HCT116 (cell line): ENCODE data around the gene POU3F2. TPM values are rescaled to one million over a fixed set of nuclear protein-coding genes. Genes with fewer than 3 reads are reported as not detected.

ENCODE experiments used
- ATAC-seq: fragments of 200-7000 bp; cut with Tn5 transposase; 2 replicates; pipeline ENCODE4 v1.9.1; 2020; ENCODE audit warnings: mild to moderate bottlenecking, moderate library complexity
- BruUV-seq: library from RNA; stranded (reverse); fragments of 400-500 nt; replicated peaks from 2 replicates; lab custom pipeline; 2021; lab: Mats Ljungman, UMichigan
- CTCF ChIA-PET: fragments of 300-600 bp; sonication (Branson Sonifier 250); formaldehyde crosslinking; loops from one replicate; lab custom pipeline; 2021; ENCODE audit warnings: antibody characterized with exemption; lab: Charles Lee
- POLR2A ChIA-PET: fragments of 300-600, 350-600 bp; sonication (Branson Sonifier 250); formaldehyde crosslinking; loops from one replicate; lab custom pipeline; 2021; ENCODE audit warnings: antibody characterized with exemption; lab: Charles Lee
- RAD21 ChIA-PET, 2 experiments: fragments of 300-600 bp; sonication (Branson Sonifier 250); formaldehyde crosslinking; loops; one replicate each; lab custom pipeline; 2023; ENCODE audit warnings: low total read pairs in 2 of 2; ENCODE audit not compliant: uncharacterized antibody in 2 of 2, unreplicated experiment in 2 of 2, low non-redundant PET in 1 of 2; lab: Charles Lee
- DNase-seq: peaks from one replicate; pipeline ENCODE4 v3.0.0-alpha.2; 2010; ENCODE audit warnings: low read depth, low spot score
- H2AFZ ChIP-seq: fragments of 200-600 bp; shearing (Covaris generic), sonication (generic); 2 replicates; pipeline ENCODE4 v1.6.1; 2017; ENCODE audit warnings: low read depth, mixed run types, mixed read lengths, antibody characterized with exemption, low read length; ENCODE audit not compliant: poor library complexity, severe bottlenecking
- H3K27ac ChIP-seq: 2 replicates; pipeline ENCODE4 v1.5.1; 2012; ENCODE audit warnings: low read depth, low read length
- H3K27me3 ChIP-seq: fragments of 200-600 bp; sonication (generic); 2 replicates; pipeline ENCODE4 v1.6.1; 2016; ENCODE audit warnings: mixed run types, low read length, mixed read lengths; ENCODE audit not compliant: insufficient read depth
- H3K36me3 ChIP-seq, 2 experiments: fragments of 200-500 bp in 1 of 2; fragments of 200-600 bp in 1 of 2; sonication (Bioruptor generic) in 1 of 2; sonication (generic) in 1 of 2; 2 replicates each; pipeline versions ENCODE4 v1.5.1 to v1.6.1; 2014 to 2016; ENCODE audit warnings: low read length in 2 of 2, inconsistent platforms in 1 of 2, mixed read lengths in 1 of 2, mixed run types in 1 of 2; ENCODE audit not compliant: insufficient read depth in 2 of 2, control insufficient read depth in 1 of 2
- H3K4me1 ChIP-seq, 2 experiments: fragments of 200-600 bp in 1 of 2; sonication (generic) in 1 of 2; 2 replicates each; pipeline versions ENCODE4 v1.5.1 to v1.6.1; 2012 to 2017; ENCODE audit warnings: low read length in 2 of 2, inconsistent platforms in 1 of 2, mild to moderate bottlenecking in 1 of 2, mixed read lengths in 1 of 2, mixed run types in 1 of 2, moderate library complexity in 1 of 2; ENCODE audit not compliant: insufficient read depth in 2 of 2, control insufficient read depth in 1 of 2
- H3K4me2 ChIP-seq: fragments of 200-600 bp; sonication (generic); 2 replicates; pipeline ENCODE4 v1.6.1; 2017; ENCODE audit warnings: mixed run types, low read length, mixed read lengths
- H3K4me3 ChIP-seq, 2 experiments: fragments of 200-600 bp in 1 of 2; sonication (generic) in 1 of 2; replicated peaks in 1 of 2; 2 replicates each; pipeline ENCODE4 v1.5.1; 2011 to 2016; ENCODE audit warnings: low read length in 2 of 2, control low read depth in 1 of 2, low read depth in 1 of 2, mild to moderate bottlenecking in 1 of 2, mixed read lengths in 1 of 2, mixed run types in 1 of 2
- H3K79me2 ChIP-seq: fragments of 200-600 bp; sonication (generic); 2 replicates; pipeline ENCODE4 v1.6.1; 2017; ENCODE audit warnings: mild to moderate bottlenecking, mixed run types, low read length, moderate library complexity, mixed read lengths; ENCODE audit not compliant: insufficient read depth
- H3K9ac ChIP-seq: fragments of 200-600 bp; sonication (generic); 2 replicates; pipeline ENCODE4 v1.6.1; 2016; ENCODE audit warnings: low read length, mixed read lengths
- H3K9me2 ChIP-seq: fragments of 200-600 bp; sonication (generic), shearing (Covaris generic); 2 replicates; pipeline ENCODE4 v1.6.1; 2017; ENCODE audit warnings: mixed run types, mild to moderate bottlenecking, moderate library complexity; ENCODE audit not compliant: insufficient read depth
- H3K9me3 ChIP-seq, 2 experiments: fragments of 200-500 bp in 1 of 2; fragments of 200-600 bp in 1 of 2; sonication (Bioruptor generic) in 1 of 2; sonication (generic) in 1 of 2; 2 replicates each; pipeline ENCODE4 v1.6.1; 2014 to 2017; ENCODE audit warnings: low read length in 2 of 2, mixed read lengths in 2 of 2, inconsistent platforms in 1 of 2, low read depth in 1 of 2, mild to moderate bottlenecking in 1 of 2, mixed run types in 1 of 2, moderate library complexity in 1 of 2; ENCODE audit not compliant: control insufficient read depth in 1 of 2, insufficient read depth in 1 of 2
- H4K20me1 ChIP-seq: fragments of 200-600 bp; sonication (generic), shearing (Covaris generic); 2 replicates; pipeline ENCODE4 v1.6.1; 2017; ENCODE audit warnings: mixed run types, mild to moderate bottlenecking, moderate library complexity; ENCODE audit not compliant: insufficient read depth
- CEBPB ChIP-seq: IDR thresholded peaks from 2 replicates; pipeline ENCODE4 v1.6.1; 2012; ENCODE audit warnings: low read depth
- EZH2 ChIP-seq: fragments of 200-600 bp; sonication (generic); IDR thresholded peaks from 2 replicates; pipeline ENCODE4 v1.6.1; 2017; ENCODE audit warnings: antibody characterized with exemption, mixed run types
- POLR2A ChIP-seq: IDR thresholded peaks from 2 replicates; pipeline ENCODE4 v1.7.0; 2011; ENCODE audit warnings: borderline replicate concordance; ENCODE audit not compliant: insufficient read depth, insufficient read length; ENCODE audit errors: extremely low read depth
- RAD21 ChIP-seq: IDR thresholded peaks from 2 replicates; pipeline ENCODE4 v1.6.1; 2012; ENCODE audit warnings: low read depth, mild to moderate bottlenecking
- SP1 ChIP-seq: IDR thresholded peaks from 2 replicates; pipeline ENCODE4 v1.6.1; 2012; ENCODE audit warnings: low read depth
- SRF ChIP-seq: IDR thresholded peaks from 2 replicates; pipeline ENCODE4 v1.6.1; 2012; ENCODE audit warnings: low read depth
- TCF7L2 ChIP-seq: IDR thresholded peaks from 2 replicates; pipeline ENCODE4 v1.7.0; 2011; ENCODE audit warnings: borderline replicate concordance, inconsistent platforms; ENCODE audit not compliant: insufficient read depth, insufficient read length; ENCODE audit errors: extremely low read depth
- YY1 ChIP-seq: IDR thresholded peaks from 2 replicates; pipeline ENCODE4 v1.6.1; 2011; ENCODE audit warnings: low read length, low read depth, moderate library complexity, mild to moderate bottlenecking; ENCODE audit not compliant: insufficient replicate concordance; ENCODE audit errors: extremely low read depth
- intact Hi-C: fragments of 100-400 bp; cut with micrococcal nuclease; formaldehyde crosslinking; loops from 2 replicates; pipeline ENCODE4 v1.10.0; 2022
- total RNA-seq: library from RNA; stranded (reverse); gene quantifications from one replicate; pipeline ENCODE4 v1.2.1, GENCODE V29; 2021; ENCODE audit not compliant: unreplicated experiment
- TF ChIP-seq, protein P1 (sequence below): IDR thresholded peaks from 2 replicates; pipeline ENCODE4 v1.6.1; 2012
- TF ChIP-seq, protein P2 (sequence below): IDR thresholded peaks from 2 replicates; pipeline ENCODE4 v1.6.1; 2011; ENCODE audit warnings: mild to moderate bottlenecking, low read length, moderate library complexity; ENCODE audit not compliant: insufficient replicate concordance; ENCODE audit errors: extremely low read depth
- TF ChIP-seq, protein P3 (sequence below): IDR thresholded peaks from 2 replicates; pipeline ENCODE4 v1.6.1; 2012

Gene POU3F2
- total RNA-seq, 1 experiment from 2014 or later = not detected

DNA sequence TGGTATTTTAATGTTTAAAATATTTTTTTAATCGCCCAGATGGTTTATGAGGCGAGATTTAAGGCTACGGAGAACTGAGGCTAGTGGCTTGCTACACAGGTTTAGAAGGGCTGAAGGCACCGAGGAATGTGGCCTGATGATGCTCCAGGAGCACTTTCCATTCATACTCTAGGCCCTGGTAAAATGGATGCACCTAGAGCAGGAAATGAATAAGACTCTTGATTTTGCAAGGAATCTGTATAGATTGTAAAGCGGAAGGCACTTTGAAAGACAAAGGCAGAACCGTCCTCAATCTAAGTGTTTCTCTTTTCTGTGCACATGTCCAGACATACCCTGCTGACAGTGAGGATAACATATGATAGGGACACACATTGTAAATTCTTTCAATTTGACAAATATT, 30.1 kb downstream of the POU3F2 start:
- POLR2A ChIA-PET = no interaction called here

DNA sequence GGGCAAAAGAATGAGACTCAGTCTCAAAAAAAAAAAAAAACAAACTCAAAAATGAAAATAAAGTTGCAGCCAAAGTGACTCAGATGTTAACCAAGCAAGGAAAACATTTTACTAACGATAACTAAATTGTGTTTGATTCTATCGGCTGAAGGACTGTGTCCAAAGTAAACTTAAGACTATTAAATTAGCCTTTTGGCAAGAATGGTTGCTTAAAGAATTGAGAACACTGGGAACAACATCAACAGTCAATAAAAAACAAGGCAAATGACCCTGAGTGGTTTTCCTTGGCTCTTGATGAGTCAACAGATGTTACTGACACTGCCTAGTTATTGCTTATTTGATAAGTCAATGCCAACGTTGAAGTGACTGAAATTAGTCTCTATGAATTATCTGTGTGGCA, 36.7 kb downstream of the POU3F2 start:
- Histone ChIP-seq H4K20me1 (no peaks in the 10 kb centered on the region), H3K27me3 (no peaks in the 10 kb centered on the region), H3K79me2 (no peaks in the 10 kb centered on the region), H3K9ac (no peak overlapping the region), H3K4me3 (no peak overlapping the region), H3K4me1 (no peaks in the 10 kb centered on the region), H3K9me2 (no peaks in the 10 kb centered on the region), H3K36me3 (no peaks in the 10 kb centered on the region), H3K9me3 (no peaks in the 10 kb centered on the region), H3K27ac (no peak overlapping the region), H3K4me2 (no peak overlapping the region), H2AFZ (no peak overlapping the region)
- POLR2A ChIA-PET = no interaction called here
- no TSS peak for BruUV-seq
- no peak for TF ChIP-seq POLR2A
- no peak for TF ChIP-seq SRF
- TF ChIP-seq EZH2 = no peak
- TF ChIP-seq, protein P1, sequence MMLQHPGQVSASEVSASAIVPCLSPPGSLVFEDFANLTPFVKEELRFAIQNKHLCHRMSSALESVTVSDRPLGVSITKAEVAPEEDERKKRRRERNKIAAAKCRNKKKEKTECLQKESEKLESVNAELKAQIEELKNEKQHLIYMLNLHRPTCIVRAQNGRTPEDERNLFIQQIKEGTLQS = no peak
- TF ChIP-seq RAD21 = no peak
- no peak for TF ChIP-seq YY1
- no peak for TF ChIP-seq TCF7L2
- no peak for TF ChIP-seq SP1
- RAD21 ChIA-PET = no interaction called here
- intact Hi-C loops = no loop called here
- DNase-seq (no peak), ATAC-seq (no peak)
- CTCF ChIA-PET = no interaction called here

More for the DNA sequence above, 30.1 kb downstream of the POU3F2 start:
- no peak overlapping the region for H3K9ac ChIP-seq
- H3K9me2 ChIP-seq = no peaks in the 10 kb centered on the region
- H3K27me3 ChIP-seq = no peaks in the 10 kb centered on the region
- no peaks in the 10 kb centered on the region for H3K4me1 ChIP-seq
- CTCF ChIA-PET = no interaction called here
- no peak overlapping the region for H3K27ac ChIP-seq
- DNase-seq = no peak
- no peak overlapping the region for H3K4me3 ChIP-seq
- H2AFZ ChIP-seq = no peak overlapping the region
- no TSS peak for BruUV-seq
- H3K4me2 ChIP-seq = no peak overlapping the region
- H3K36me3 ChIP-seq = no peaks in the 10 kb centered on the region
- no peak for TF ChIP-seq TCF7L2
- TF ChIP-seq SRF = no peak
- TF ChIP-seq, protein P2, sequence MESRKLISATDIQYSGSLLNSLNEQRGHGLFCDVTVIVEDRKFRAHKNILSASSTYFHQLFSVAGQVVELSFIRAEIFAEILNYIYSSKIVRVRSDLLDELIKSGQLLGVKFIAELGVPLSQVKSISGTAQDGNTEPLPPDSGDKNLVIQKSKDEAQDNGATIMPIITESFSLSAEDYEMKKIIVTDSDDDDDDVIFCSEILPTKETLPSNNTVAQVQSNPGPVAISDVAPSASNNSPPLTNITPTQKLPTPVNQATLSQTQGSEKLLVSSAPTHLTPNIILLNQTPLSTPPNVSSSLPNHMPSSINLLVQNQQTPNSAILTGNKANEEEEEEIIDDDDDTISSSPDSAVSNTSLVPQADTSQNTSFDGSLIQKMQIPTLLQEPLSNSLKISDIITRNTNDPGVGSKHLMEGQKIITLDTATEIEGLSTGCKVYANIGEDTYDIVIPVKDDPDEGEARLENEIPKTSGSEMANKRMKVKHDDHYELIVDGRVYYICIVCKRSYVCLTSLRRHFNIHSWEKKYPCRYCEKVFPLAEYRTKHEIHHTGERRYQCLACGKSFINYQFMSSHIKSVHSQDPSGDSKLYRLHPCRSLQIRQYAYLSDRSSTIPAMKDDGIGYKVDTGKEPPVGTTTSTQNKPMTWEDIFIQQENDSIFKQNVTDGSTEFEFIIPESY = no peak
- no peak for TF ChIP-seq EZH2
- TF ChIP-seq, protein P1 = no peak
- TF ChIP-seq CEBPB = no peak
- TF ChIP-seq, protein P3, sequence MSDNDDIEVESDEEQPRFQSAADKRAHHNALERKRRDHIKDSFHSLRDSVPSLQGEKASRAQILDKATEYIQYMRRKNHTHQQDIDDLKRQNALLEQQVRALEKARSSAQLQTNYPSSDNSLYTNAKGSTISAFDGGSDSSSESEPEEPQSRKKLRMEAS = no peak
- TF ChIP-seq, all 23 proteins: peak for 0
- Histone ChIP-seq H3K9me3 (no peaks in the 10 kb centered on the region), H3K79me2 (no peaks in the 10 kb centered on the region), H4K20me1 (no peaks in the 10 kb centered on the region)
- RAD21 ChIA-PET = no interaction called here
- intact Hi-C loops = no loop called here
- no peak for ATAC-seq
